IMR-90 (cell line): Measurements from ENCODE around the gene DLL1. TPM values are rescaled to one million over a fixed set of nuclear protein-coding genes. Genes with fewer than 3 reads are reported as not detected.

Source experiments
- ATAC-seq: fragments of 200-7000 bp; cut with Tn5 transposase; 2 replicates; pipeline ENCODE4 v1.9.1; 2020; ENCODE audit warnings: low read depth, mild to moderate bottlenecking, moderate library complexity
- BruUV-seq: library from RNA; stranded (reverse); fragments of 400-500 nt; replicated peaks from 2 replicates; lab custom pipeline; 2021; lab: Mats Ljungman, UMichigan
- CTCF ChIA-PET: fragments of 300-600 bp; formaldehyde crosslinking; extraction: SDS; loops from one replicate; lab custom pipeline; 2021; ENCODE audit warnings: antibody characterized with exemption; lab: Yijun Ruan, JAX
- POLR2A ChIA-PET: fragments of 300-600 bp; sonication (Branson Sonifier 250); formaldehyde crosslinking; loops from one replicate; lab custom pipeline; 2022; ENCODE audit warnings: antibody characterized with exemption; ENCODE audit not compliant: unreplicated experiment; lab: Charles Lee
- DNase-seq: peaks from one replicate; pipeline ENCODE4 v3.0.0; 2013
- H2AFZ ChIP-seq: replicated peaks from 2 replicates; pipeline ENCODE3; 2013; ENCODE audit warnings: low read length, mild to moderate bottlenecking; ENCODE audit not compliant: poor library complexity
- H2AK5ac ChIP-seq: 2 replicates; pipeline ENCODE4 v1.6.1; 2013; ENCODE audit warnings: low read depth, low read length, inconsistent platforms
- H2AK9ac ChIP-seq: replicated peaks from 2 replicates; pipeline ENCODE3; 2013; ENCODE audit warnings: mild to moderate bottlenecking, low read depth, low read length, moderate library complexity; ENCODE audit not compliant: poor library complexity
- H2BK120ac ChIP-seq: 2 replicates; pipeline ENCODE4 v1.6.1; 2013; ENCODE audit warnings: low read depth, low read length, inconsistent platforms
- H2BK15ac ChIP-seq: 3 replicates; pipeline ENCODE4 v1.6.1; 2013; ENCODE audit warnings: low read depth, low read length, inconsistent platforms
- H2BK20ac ChIP-seq: 2 replicates; pipeline ENCODE4 v1.6.1; 2013; ENCODE audit warnings: low read depth, mild to moderate bottlenecking, inconsistent platforms, low read length, moderate library complexity
- H2BK5ac ChIP-seq: 2 replicates; pipeline ENCODE4 v1.6.1; 2013; ENCODE audit warnings: mild to moderate bottlenecking, low read depth, low read length, inconsistent platforms; ENCODE audit not compliant: poor library complexity, severe bottlenecking
- H3K14ac ChIP-seq: replicated peaks from 2 replicates; pipeline ENCODE4 v1.6.1; 2013; ENCODE audit warnings: low read depth, low read length, inconsistent platforms
- H3K18ac ChIP-seq: 2 replicates; pipeline ENCODE4 v1.6.1; 2013; ENCODE audit warnings: low read depth, low read length, control low read depth
- H3K23ac ChIP-seq: 2 replicates; pipeline ENCODE4 v1.6.1; 2013; ENCODE audit warnings: low read depth, low read length, inconsistent platforms
- H3K27ac ChIP-seq: 2 replicates; pipeline ENCODE4 v1.5.1; 2013; ENCODE audit warnings: mild to moderate bottlenecking, control low read depth, low read length; ENCODE audit not compliant: insufficient read depth
- H3K27me3 ChIP-seq: 2 replicates; pipeline ENCODE4 v1.6.1; 2013; ENCODE audit warnings: low read length; ENCODE audit not compliant: control insufficient read depth, insufficient read depth
- H3K36me3 ChIP-seq: 2 replicates; pipeline ENCODE4 v1.6.1; 2013; ENCODE audit warnings: low read length, mixed read lengths; ENCODE audit not compliant: control insufficient read depth, insufficient read depth
- H3K4ac ChIP-seq: 2 replicates; pipeline ENCODE4 v1.6.1; 2013; ENCODE audit warnings: low read depth, low read length, inconsistent platforms
- H3K4me1 ChIP-seq: 2 replicates; pipeline ENCODE4 v1.6.1; 2013; ENCODE audit warnings: low read length, mixed read lengths; ENCODE audit not compliant: control insufficient read depth, insufficient read depth
- H3K4me2 ChIP-seq: 2 replicates; pipeline ENCODE4 v1.6.1; 2013; ENCODE audit warnings: low read depth, mild to moderate bottlenecking, control low read depth, low read length, moderate library complexity
- H3K4me3 ChIP-seq: 2 replicates; pipeline ENCODE4 v1.5.1; 2013; ENCODE audit warnings: low read depth, mild to moderate bottlenecking, control low read depth, low read length, moderate library complexity; ENCODE audit not compliant: insufficient read depth
- H3K56ac ChIP-seq: 2 replicates; pipeline ENCODE4 v1.6.1; 2013; ENCODE audit warnings: low read length, inconsistent platforms; ENCODE audit not compliant: insufficient read depth; ENCODE audit errors: extremely low read depth
- H3K79me1 ChIP-seq, 2 experiments: 2 replicates each; pipeline ENCODE4 v1.6.1; 2013; ENCODE audit warnings: low read length in 2 of 2, inconsistent platforms in 1 of 2, low read depth in 1 of 2
- H3K9ac ChIP-seq: 2 replicates; pipeline ENCODE4 v1.6.1; 2013; ENCODE audit warnings: low read depth, low read length, control low read depth
- H3K9me1 ChIP-seq: 2 replicates; pipeline ENCODE4 v1.6.1; 2013; ENCODE audit warnings: low read length, inconsistent platforms; ENCODE audit not compliant: insufficient read depth
- H3K9me3 ChIP-seq: 2 replicates; pipeline ENCODE4 v1.6.1; 2013; ENCODE audit warnings: low read length; ENCODE audit not compliant: control insufficient read depth, insufficient read depth
- H4K20me1 ChIP-seq: 2 replicates; pipeline ENCODE4 v1.6.1; 2013; ENCODE audit warnings: low read length, inconsistent platforms; ENCODE audit not compliant: insufficient read depth
- H4K5ac ChIP-seq: 2 replicates; pipeline ENCODE4 v1.6.1; 2013; ENCODE audit warnings: mild to moderate bottlenecking, low read depth, low read length, control low read depth
- H4K8ac ChIP-seq, 2 experiments: 2 replicates each; pipeline ENCODE4 v1.6.1; 2013; ENCODE audit warnings: low read depth in 2 of 2, low read length in 2 of 2, control low read depth in 1 of 2, inconsistent platforms in 1 of 2
- H4K91ac ChIP-seq: 2 replicates; pipeline ENCODE4 v1.6.1; 2013; ENCODE audit warnings: low read depth, low read length, inconsistent platforms; ENCODE audit not compliant: insufficient read depth
- CEBPB ChIP-seq: IDR thresholded peaks from 2 replicates; pipeline ENCODE4 v1.6.1; 2012; ENCODE audit warnings: low read depth, low read length, improper control_type of control experiment
- WGBS, 2 experiments: methylation state at CpG; one replicate each; pipeline versions ENCODE4 v1.1.5 to v1.1.7; 2013; ENCODE audit warnings: missing lambda C conversion rate in 2 of 2; ENCODE audit not compliant: insufficient read length in 1 of 2; ENCODE audit errors: extremely low coverage in 2 of 2; 5-methylcytosine and 5-hydroxymethylcytosine counted together
- dilution Hi-C: fragments of 300-500 bp; cut with HindIII; formaldehyde crosslinking; loops from one replicate; pipeline ENCODE4 v1.14.3; 2018; ENCODE audit warnings: low sequenced_read_pairs; ENCODE audit not compliant: unreplicated experiment
- in situ Hi-C: fragments of 300-500 bp; cut with MboI; formaldehyde crosslinking; loops from 3 replicates; pipeline ENCODE4 v1.14.3; 2019; ENCODE audit warnings: low sequenced_read_pairs, inconsistent platforms, mixed read lengths
- intact Hi-C: fragments of 100-400 bp; cut with micrococcal nuclease; formaldehyde crosslinking; loops from 2 replicates; pipeline ENCODE4 v1.10.0; 2022
- polyA plus RNA-seq, 3 experiments: library from polyadenylated mRNA; depleted of rRNA; stranded (reverse); fragments of >200 nt; gene quantifications; 2 replicates each; pipeline ENCODE4 v1.2.3, GENCODE V29; 2012; ENCODE audit warnings: low replicate concordance in 1 of 3
- total RNA-seq: library from RNA; depleted of rRNA; stranded (reverse); fragments of >200 nt; gene quantifications from 2 replicates; pipeline ENCODE4 v1.2.3, GENCODE V29; 2012

DLL1 gene
- total and polyA plus RNA-seq, 2 of the 4 experiments (the other 2 are of a cell fraction) = under 0.01 to 0.31 TPM

DNA sequence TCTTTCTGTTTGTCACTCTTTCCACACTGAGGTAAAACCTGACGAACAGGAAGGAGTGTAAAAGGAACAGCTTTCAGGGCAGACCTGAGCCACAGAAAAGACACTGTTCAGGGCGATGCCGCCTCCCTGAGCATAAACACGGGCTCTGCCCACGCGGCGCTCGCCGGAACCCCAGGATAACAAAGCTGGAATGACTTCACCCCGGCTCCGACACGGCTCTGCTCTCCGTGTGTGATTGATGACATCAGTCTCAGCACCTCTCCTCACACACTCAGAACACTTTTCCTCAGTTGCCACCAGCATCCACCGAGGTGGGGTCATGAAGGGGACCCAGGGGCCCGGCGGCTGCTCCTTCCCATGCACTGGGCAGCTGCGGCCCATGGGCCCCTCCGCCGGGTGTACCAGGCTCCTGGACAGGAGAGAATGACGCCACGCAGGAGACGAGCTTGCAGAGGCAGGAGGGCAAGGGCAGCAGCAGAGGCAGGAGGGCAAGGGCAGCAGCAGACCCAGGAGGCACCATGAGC is 43.6 kb downstream of the DLL1 start:
- H3K9me1 ChIP-seq = no peaks in the 10 kb centered on the region
- H4K91ac ChIP-seq = no peak overlapping the region
- H3K23ac ChIP-seq = no peak overlapping the region
- BruUV-seq = no TSS peak
- no peak overlapping the region for H3K4ac ChIP-seq
- H3K36me3 ChIP-seq = no peaks in the 10 kb centered on the region
- H3K4me1 ChIP-seq = no peaks in the 10 kb centered on the region; the same call in 1 of the 2 replicates
- DNase-seq (no peak), ATAC-seq (no peak)
- in situ Hi-C loops = no loop called here
- no peak overlapping the region for H3K4me2 ChIP-seq
- no peak for TF ChIP-seq CEBPB
- H4K8ac ChIP-seq = no peak overlapping the region
- no peaks in the 10 kb centered on the region for H3K9me3 ChIP-seq
- 61% methylated on average over 17 of the region's 22 CpGs; no CpG with 5 or more reads in 1 of the 2 experiments for WGBS, 2 experiments
- no peaks in the 10 kb centered on the region for H4K20me1 ChIP-seq
- H3K56ac ChIP-seq = no peak overlapping the region
- no peak overlapping the region for H3K9ac ChIP-seq
- peaks cover 14% of the 10 kb centered on the region; the same call in 1 of the 2 replicates for H3K27me3 ChIP-seq
- H2BK120ac ChIP-seq = no peak overlapping the region
- no peak overlapping the region for H2BK5ac ChIP-seq
- H3K14ac ChIP-seq = no peak overlapping the region
- no peak overlapping the region for H4K5ac ChIP-seq
- H2AFZ ChIP-seq = no peak overlapping the region
- no peak overlapping the region for H3K4me3 ChIP-seq
- no peak overlapping the region for H3K27ac ChIP-seq
- ChIA-PET POLR2A (no interaction called here), CTCF (no interaction called here)
- dilution Hi-C loops = no loop called here
- H2AK9ac ChIP-seq = no peak overlapping the region
- H2BK15ac ChIP-seq = no peak overlapping the region
- H2AK5ac ChIP-seq = no peak overlapping the region
- H3K18ac ChIP-seq = no peak overlapping the region
- no peaks in the 10 kb centered on the region for H3K79me1 ChIP-seq
- H2BK20ac ChIP-seq = no peak overlapping the region
- intact Hi-C loops = no loop called here
